NCI-H2171 treated with DMSO at 0.1 percent for 48 hours (cell line): ENCODE results near the gene MYO10.
A peak's percentile ranks its signal among the peaks of the same experiment; 100 is the strongest.
"Not testable (repeated sequence)": the region's sequence is repeated elsewhere in the genome, so short reads cannot be mapped to it uniquely, and the experiment has no call there.

Experiments used
- DNase-seq: peaks from one replicate; lab custom pipeline; 2025; lab: John Stamatoyannopoulos, UW

MYO10 gene

GRCh38 chr5:16886793-16887345 lies 49.2 kb downstream of the MYO10 start:
- DNase-seq: no peak

- no peak for DNase-seq
These were observed 49.7 kb downstream of the MYO10 start for GRCh38 chr5:16886366-16886736.

GRCh38 chr5:16885635-16886365 lies 50.3 kb downstream of the MYO10 start:
- no peak for DNase-seq

GRCh38 chr5:16884595-16884994 lies 51.5 kb downstream of the MYO10 start:
- DNase-seq: no peak

GRCh38 chr5:16883806-16884205 lies 52.3 kb downstream of the MYO10 start:
- DNase-seq: no peak

GRCh38 chr5:16883176-16883575 lies 52.9 kb downstream of the MYO10 start:
- no peak for DNase-seq

GRCh38 chr5:16881251-16881650 lies 54.8 kb downstream of the MYO10 start:
- DNase-seq: no peak

GRCh38 chr5:16880547-16880946 lies 55.5 kb downstream of the MYO10 start:
- no peak for DNase-seq

- DNase-seq: no peak
These were observed 56.4 kb downstream of the MYO10 start for GRCh38 chr5:16879650-16880049.

GRCh38 chr5:16879191-16879590 lies 56.9 kb downstream of the MYO10 start:
- no peak for DNase-seq

GRCh38 chr5:16877267-16877935 lies 58.7 kb downstream of the MYO10 start:
- DNase-seq: no peak

- not testable (repeated sequence) for DNase-seq
These were observed 61.7 kb downstream of the MYO10 start for GRCh38 chr5:16874424-16874823.

- DNase-seq: no peak
These were observed 64.2 kb downstream of the MYO10 start for GRCh38 chr5:16871746-16872339.

- no peak for DNase-seq
These were observed 65.2 kb downstream of the MYO10 start for GRCh38 chr5:16870878-16871277.

GRCh38 chr5:16869821-16870796 lies 66.0 kb downstream of the MYO10 start:
- DNase-seq: no peak

GRCh38 chr5:16867577-16867953 lies 68.5 kb downstream of the MYO10 start:
- no peak for DNase-seq

- DNase-seq: peak; percentile 80
These were observed 69.1 kb downstream of the MYO10 start for GRCh38 chr5:16866795-16867576.

GRCh38 chr5:16866273-16866672 lies 69.8 kb downstream of the MYO10 start:
- DNase-seq: peak; percentile 26

- no peak for DNase-seq
These were observed 70.9 kb downstream of the MYO10 start for GRCh38 chr5:16865151-16865550.

- DNase-seq: no peak
These were observed 71.4 kb downstream of the MYO10 start for GRCh38 chr5:16864631-16865131.

GRCh38 chr5:16863469-16863946 lies 72.6 kb downstream of the MYO10 start:
- no peak for DNase-seq
